ENCODE data around the gene GUK1.

GUK1 gene

GRCh38 chr1:228095938-228096337 lies 44.1 kb upstream of the GUK1 start:
- TF ChIP-seq MAX (IDR thresholded peaks at IDR 0.05) (no peak), FOXM1 (IDR thresholded peaks at IDR 0.05; ENCODE audit: borderline replicate concordance, low read depth) (no peak), TCF12 (IDR thresholded peaks at IDR 0.05; ENCODE audit: low read depth) (no peak), EP300 (IDR thresholded peaks at IDR 0.05; ENCODE audit: borderline replicate concordance) (no peak), YY1 (IDR thresholded peaks at IDR 0.05; ENCODE audit: low read depth) (no peak), TEAD4 (IDR thresholded peaks at IDR 0.05) (no peak), TAF1 (IDR thresholded peaks at IDR 0.05; ENCODE audit: low read depth) (no peak)

DNA sequence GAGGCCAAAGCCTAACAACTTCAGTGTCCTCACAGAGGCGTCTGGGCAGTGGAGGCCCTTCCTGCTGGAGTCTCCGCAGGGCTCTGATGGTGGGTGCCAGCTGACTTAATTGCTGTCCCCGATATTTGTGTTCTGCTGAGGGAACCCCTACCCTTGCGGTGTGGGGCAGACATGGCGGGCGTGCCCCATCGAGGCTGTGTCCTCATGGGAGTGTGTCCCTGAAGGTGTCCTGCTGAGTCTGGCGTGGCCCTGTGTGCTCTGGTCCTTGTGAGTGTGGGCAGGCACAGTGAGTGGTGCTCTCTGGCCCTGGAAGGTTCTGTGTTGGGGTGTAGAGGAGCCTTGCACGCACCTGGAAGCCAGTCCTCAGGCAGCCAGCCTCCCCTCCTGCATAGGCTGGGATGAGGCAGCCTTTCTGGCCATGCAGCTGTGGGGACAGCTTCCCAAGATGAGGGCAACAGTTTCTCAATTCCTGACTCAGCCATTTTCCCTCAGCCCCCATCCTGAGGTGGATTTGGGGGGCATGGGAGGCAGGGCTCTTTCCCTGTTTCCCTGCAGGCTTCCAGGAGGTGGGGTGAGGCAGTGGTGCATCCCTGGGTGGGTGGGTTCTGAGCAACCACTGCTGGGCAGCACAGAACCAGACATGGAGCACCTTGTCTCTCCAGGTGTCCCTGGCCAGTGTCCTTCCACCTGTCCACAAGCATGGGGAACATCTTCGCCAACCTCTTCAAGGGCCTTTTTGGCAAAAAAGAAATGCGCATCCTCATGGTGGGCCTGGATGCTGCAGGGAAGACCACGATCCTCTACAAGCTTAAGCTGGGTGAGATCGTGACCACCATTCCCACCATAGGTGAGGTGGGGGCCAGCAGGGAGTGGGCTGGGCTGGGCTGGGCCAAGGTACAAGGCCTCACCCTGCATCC lies 43.4 kb upstream of the GUK1 start:
- TF ChIP-seq EGR1 (IDR thresholded peaks at IDR 0.05) (no peak), NFIC (IDR thresholded peaks at IDR 0.05) (no peak), TCF12 (IDR thresholded peaks at IDR 0.05; ENCODE audit: low read depth) (no peak), CREB1 (IDR thresholded peaks at IDR 0.05; ENCODE audit: low read depth) (no peak), RAD21 (IDR thresholded peaks at IDR 0.05; ENCODE audit: low read depth) (no peak), ZBTB7A (IDR thresholded peaks at IDR 0.05; ENCODE audit: low read depth) (no peak), USF1 (IDR thresholded peaks at IDR 0.05) (no peak), MAX (IDR thresholded peaks at IDR 0.05) (no peak), CEBPB (IDR thresholded peaks at IDR 0.05) (no peak)

DNA sequence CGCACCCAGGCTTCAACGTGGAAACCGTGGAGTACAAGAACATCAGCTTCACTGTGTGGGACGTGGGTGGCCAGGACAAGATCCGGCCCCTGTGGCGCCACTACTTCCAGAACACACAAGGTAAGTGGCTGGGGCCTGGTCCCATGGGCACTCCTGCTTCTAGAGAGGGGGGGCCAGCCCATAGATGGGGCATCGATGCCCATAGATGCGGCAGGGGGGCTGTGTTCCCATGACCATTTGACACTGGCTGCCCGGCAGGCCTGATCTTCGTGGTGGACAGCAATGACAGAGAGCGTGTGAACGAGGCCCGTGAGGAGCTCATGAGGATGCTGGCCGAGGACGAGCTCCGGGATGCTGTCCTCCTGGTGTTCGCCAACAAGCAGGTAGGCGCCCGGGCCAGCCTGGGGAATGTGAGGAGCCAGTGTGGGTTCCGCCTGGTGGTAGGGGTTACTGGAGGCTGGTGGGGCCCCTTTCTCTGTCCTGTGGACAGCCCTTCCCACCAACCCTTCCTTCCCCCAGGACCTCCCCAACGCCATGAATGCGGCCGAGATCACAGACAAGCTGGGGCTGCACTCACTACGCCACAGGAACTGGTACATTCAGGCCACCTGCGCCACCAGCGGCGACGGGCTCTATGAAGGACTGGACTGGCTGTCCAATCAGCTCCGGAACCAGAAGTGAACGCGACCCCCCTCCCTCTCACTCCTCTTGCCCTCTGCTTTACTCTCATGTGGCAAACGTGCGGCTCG lies 42.6 kb upstream of the GUK1 start:
- no peak for TF ChIP-seq TCF12 (IDR thresholded peaks at IDR 0.05; ENCODE audit: low read depth)
- TF ChIP-seq NFIC (IDR thresholded peaks at IDR 0.05): no peak
- TF ChIP-seq TEAD4 (IDR thresholded peaks at IDR 0.05): no peak
- TF ChIP-seq CEBPB (IDR thresholded peaks at IDR 0.05): no peak
- no peak for TF ChIP-seq RAD21 (IDR thresholded peaks at IDR 0.05; ENCODE audit: low read depth)
- TF ChIP-seq, protein P1, sequence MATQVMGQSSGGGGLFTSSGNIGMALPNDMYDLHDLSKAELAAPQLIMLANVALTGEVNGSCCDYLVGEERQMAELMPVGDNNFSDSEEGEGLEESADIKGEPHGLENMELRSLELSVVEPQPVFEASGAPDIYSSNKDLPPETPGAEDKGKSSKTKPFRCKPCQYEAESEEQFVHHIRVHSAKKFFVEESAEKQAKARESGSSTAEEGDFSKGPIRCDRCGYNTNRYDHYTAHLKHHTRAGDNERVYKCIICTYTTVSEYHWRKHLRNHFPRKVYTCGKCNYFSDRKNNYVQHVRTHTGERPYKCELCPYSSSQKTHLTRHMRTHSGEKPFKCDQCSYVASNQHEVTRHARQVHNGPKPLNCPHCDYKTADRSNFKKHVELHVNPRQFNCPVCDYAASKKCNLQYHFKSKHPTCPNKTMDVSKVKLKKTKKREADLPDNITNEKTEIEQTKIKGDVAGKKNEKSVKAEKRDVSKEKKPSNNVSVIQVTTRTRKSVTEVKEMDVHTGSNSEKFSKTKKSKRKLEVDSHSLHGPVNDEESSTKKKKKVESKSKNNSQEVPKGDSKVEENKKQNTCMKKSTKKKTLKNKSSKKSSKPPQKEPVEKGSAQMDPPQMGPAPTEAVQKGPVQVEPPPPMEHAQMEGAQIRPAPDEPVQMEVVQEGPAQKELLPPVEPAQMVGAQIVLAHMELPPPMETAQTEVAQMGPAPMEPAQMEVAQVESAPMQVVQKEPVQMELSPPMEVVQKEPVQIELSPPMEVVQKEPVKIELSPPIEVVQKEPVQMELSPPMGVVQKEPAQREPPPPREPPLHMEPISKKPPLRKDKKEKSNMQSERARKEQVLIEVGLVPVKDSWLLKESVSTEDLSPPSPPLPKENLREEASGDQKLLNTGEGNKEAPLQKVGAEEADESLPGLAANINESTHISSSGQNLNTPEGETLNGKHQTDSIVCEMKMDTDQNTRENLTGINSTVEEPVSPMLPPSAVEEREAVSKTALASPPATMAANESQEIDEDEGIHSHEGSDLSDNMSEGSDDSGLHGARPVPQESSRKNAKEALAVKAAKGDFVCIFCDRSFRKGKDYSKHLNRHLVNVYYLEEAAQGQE (IDR thresholded peaks at IDR 0.05; ENCODE audit: low read depth): no peak
- no peak for TF ChIP-seq EP300 (IDR thresholded peaks at IDR 0.05; ENCODE audit: borderline replicate concordance)
- TF ChIP-seq EGR1 (IDR thresholded peaks at IDR 0.05): no peak
- TF ChIP-seq FOXM1 (IDR thresholded peaks at IDR 0.05; ENCODE audit: borderline replicate concordance, low read depth): no peak
- no peak for TF ChIP-seq MAX (IDR thresholded peaks at IDR 0.05)
- TF ChIP-seq USF1 (IDR thresholded peaks at IDR 0.05): no peak
- no peak for TF ChIP-seq ZBTB7A (IDR thresholded peaks at IDR 0.05; ENCODE audit: low read depth)
- TF ChIP-seq TAF1 (IDR thresholded peaks at IDR 0.05; ENCODE audit: low read depth): no peak
- no peak for TF ChIP-seq CREB1 (IDR thresholded peaks at IDR 0.05; ENCODE audit: low read depth)
- TF ChIP-seq YY1 (IDR thresholded peaks at IDR 0.05; ENCODE audit: low read depth): no peak

- TF ChIP-seq TEAD4 (IDR thresholded peaks at IDR 0.05) (no peak), FOXM1 (IDR thresholded peaks at IDR 0.05; ENCODE audit: borderline replicate concordance, low read depth) (no peak), USF1 (IDR thresholded peaks at IDR 0.05) (no peak), MAX (IDR thresholded peaks at IDR 0.05) (no peak), RAD21 (IDR thresholded peaks at IDR 0.05; ENCODE audit: low read depth) (no peak), YY1 (IDR thresholded peaks at IDR 0.05; ENCODE audit: low read depth) (no peak), CEBPB (IDR thresholded peaks at IDR 0.05) (no peak), EP300 (IDR thresholded peaks at IDR 0.05; ENCODE audit: borderline replicate concordance) (no peak), TAF1 (IDR thresholded peaks at IDR 0.05; ENCODE audit: low read depth) (no peak), ZBTB7A (IDR thresholded peaks at IDR 0.05; ENCODE audit: low read depth) (no peak), CREB1 (IDR thresholded peaks at IDR 0.05; ENCODE audit: low read depth) (no peak), TCF12 (IDR thresholded peaks at IDR 0.05; ENCODE audit: low read depth) (no peak), NFIC (IDR thresholded peaks at IDR 0.05) (no peak), EGR1 (IDR thresholded peaks at IDR 0.05) (no peak)
- TF ChIP-seq, protein P1 (IDR thresholded peaks at IDR 0.05; ENCODE audit: low read depth): no peak
These were observed 41.7 kb upstream of the GUK1 start for GRCh38 chr1:228098323-228098931.
